Measurements from ENCODE around the gene CNNM2. TPM values are rescaled to one million over a fixed set of nuclear protein-coding genes. Genes with fewer than 3 reads are reported as not detected.
"Not testable (repeated sequence)": the region's sequence is repeated elsewhere in the genome, so short reads cannot be mapped to it uniquely, and the experiment has no call there.

The CNNM2 gene
- total and polyA plus RNA-seq, 4 experiments from 2014 or later: 3.2 to 14.4 (median 8.2) TPM

DNA sequence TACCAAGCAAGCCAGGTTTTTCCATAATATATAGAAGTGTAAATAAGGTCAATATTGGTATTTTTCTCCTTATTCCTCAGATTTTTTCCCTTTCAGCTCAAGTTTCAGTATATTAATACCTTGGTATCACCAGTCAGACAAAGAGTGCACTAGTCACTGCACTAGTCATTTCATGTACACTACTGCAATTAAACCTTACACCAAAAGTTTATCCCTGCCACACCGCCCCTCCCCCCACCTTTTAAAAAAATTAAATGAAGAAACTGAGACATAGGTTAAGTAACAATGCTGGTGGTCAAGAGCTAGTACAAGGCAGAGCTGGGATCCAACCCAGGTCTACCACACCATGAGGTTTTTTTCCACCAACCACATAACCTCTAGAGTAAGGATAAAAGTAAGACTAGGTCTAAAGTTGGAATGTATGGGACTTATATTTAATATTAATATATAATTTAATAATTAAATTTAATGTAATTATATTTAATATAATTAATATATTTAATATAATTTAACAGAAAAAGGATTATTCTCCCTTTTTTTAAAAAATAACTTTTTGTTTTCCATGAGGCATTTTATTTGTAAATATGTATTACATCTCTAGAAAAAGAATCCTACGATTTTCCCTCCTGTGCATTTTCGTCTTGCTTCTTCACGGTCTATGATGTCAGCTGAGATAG, 206.5 kb downstream of the CNNM2 start:
- ChIA-PET POLR2A (ENCODE audit: partially characterized antibody) (no interaction called here), CTCF (ENCODE audit: partially characterized antibody) (interaction anchor here (0.9 kb wide), 1 partner anchor 17 kb away, joined by 3 read pairs; no protein-coding TSS in a partner anchor)
- H3K9me3 Mint-ChIP-seq: no peaks in the 10 kb centered on the region
- Histone ChIP-seq H3K36me3 (ENCODE audit: insufficient read depth, low read length) (no peaks in the 10 kb centered on the region), H3K27ac (ENCODE audit: low read depth, low read length) (no peak overlapping the region), H3K27me3 (ENCODE audit: insufficient read depth, low read length) (no peaks in the 10 kb centered on the region), H3K4me3 (ENCODE audit: low read length in 2 of 2) (no peak overlapping the region), H3K4me1 (ENCODE audit: insufficient read depth, low read length) (no peaks in the 10 kb centered on the region), H3K9me3 (ENCODE audit: control insufficient read depth in 1 of 2, low read length in 2 of 2) (no peaks in the 10 kb centered on the region)
- no peak for DNase-seq
- no peak overlapping the region for H3K4me3 Mint-ChIP-seq
- peaks cover 4 to 9% of the 10 kb centered on the region in 2 donors for H3K36me3 Mint-ChIP-seq
- H3K4me1 Mint-ChIP-seq: peaks cover 10 to 22% (median 15%) of the 10 kb centered on the region in 4 donors
- intact Hi-C loops (cut with micrococcal nuclease): no loop called here
- H3K27me3 Mint-ChIP-seq: no peaks in the 10 kb centered on the region
- peak overlapping the region in 1 of 7 donors; percentile 6 for H3K27ac Mint-ChIP-seq

GRCh38 chr10:103125323-103126267, 207.5 kb downstream of the CNNM2 start:
- Mint-ChIP-seq H3K36me3 (peaks cover 6 to 10% of the 10 kb centered on the region in 2 donors), H3K4me3 (no peak overlapping the region), H3K4me1 (peaks cover 9 to 19% (median 14%) of the 10 kb centered on the region in 4 donors), H3K9me3 (no peaks in the 10 kb centered on the region), H3K27me3 (no peaks in the 10 kb centered on the region), H3K27ac (peak overlapping the region in 1 of 7 donors; percentile 69)
- intact Hi-C loops (cut with micrococcal nuclease): no loop called here
- no peaks in the 10 kb centered on the region for H3K9me3 ChIP-seq (ENCODE audit: control insufficient read depth in 1 of 2, low read length in 2 of 2)
- no peaks in the 10 kb centered on the region for H3K36me3 ChIP-seq (ENCODE audit: insufficient read depth, low read length)
- ChIA-PET POLR2A (ENCODE audit: partially characterized antibody) (no interaction called here), CTCF (ENCODE audit: partially characterized antibody) (no interaction called here)
- H3K4me3 ChIP-seq (ENCODE audit: low read length in 2 of 2): no peak overlapping the region
- H3K27ac ChIP-seq (ENCODE audit: low read depth, low read length): no peak overlapping the region
- no peak for DNase-seq
- no peaks in the 10 kb centered on the region for H3K27me3 ChIP-seq (ENCODE audit: insufficient read depth, low read length)
- H3K4me1 ChIP-seq (ENCODE audit: insufficient read depth, low read length): no peaks in the 10 kb centered on the region

- Mint-ChIP-seq H3K27ac (peak overlapping the region in 1 of 7 donors; percentile 32), H3K27me3 (no peaks in the 10 kb centered on the region), H3K9me3 (no peaks in the 10 kb centered on the region), H3K36me3 (peaks cover 14 to 23% of the 10 kb centered on the region in 2 donors), H3K4me3 (no peak overlapping the region), H3K4me1 (peaks cover 6 to 17% (median 13%) of the 10 kb centered on the region in 4 donors)
- ChIA-PET CTCF (ENCODE audit: partially characterized antibody) (interaction anchor here (1.3 kb wide), 1 partner anchor 117 kb away, joined by 6 read pairs; no protein-coding TSS in a partner anchor), POLR2A (ENCODE audit: partially characterized antibody) (no interaction called here)
- H3K4me1 ChIP-seq (ENCODE audit: insufficient read depth, low read length): no peaks in the 10 kb centered on the region
- no peaks in the 10 kb centered on the region for H3K27me3 ChIP-seq (ENCODE audit: insufficient read depth, low read length)
- no peak overlapping the region for H3K27ac ChIP-seq (ENCODE audit: low read depth, low read length)
- H3K9me3 ChIP-seq (ENCODE audit: control insufficient read depth in 1 of 2, low read length in 2 of 2): no peaks in the 10 kb centered on the region
- no peaks in the 10 kb centered on the region for H3K36me3 ChIP-seq (ENCODE audit: insufficient read depth, low read length)
- H3K4me3 ChIP-seq (ENCODE audit: low read length in 2 of 2): no peak overlapping the region
- DNase-seq: no peak
- intact Hi-C loops (cut with micrococcal nuclease): no loop called here
Observed at GRCh38 chr10:103127241-103127640, 209.1 kb downstream of the CNNM2 start.

- H3K9me3 Mint-ChIP-seq; POLR2A ChIA-PET (ENCODE audit: partially characterized antibody); H3K27ac Mint-ChIP-seq; H3K27me3 Mint-ChIP-seq; H3K4me3 ChIP-seq (ENCODE audit: low read length in 2 of 2); intact Hi-C loops (cut with micrococcal nuclease); DNase-seq; H3K27ac ChIP-seq (ENCODE audit: low read depth, low read length); H3K36me3 ChIP-seq (ENCODE audit: insufficient read depth, low read length); H3K4me3 Mint-ChIP-seq; CTCF ChIA-PET (ENCODE audit: partially characterized antibody); H3K9me3 ChIP-seq (ENCODE audit: control insufficient read depth in 1 of 2, low read length in 2 of 2); H3K4me1 ChIP-seq (ENCODE audit: insufficient read depth, low read length); H3K27me3 ChIP-seq (ENCODE audit: insufficient read depth, low read length): not testable (repeated sequence)
- Mint-ChIP-seq H3K36me3 (peaks cover 29 to 45% of the 10 kb centered on the region in 2 donors), H3K4me1 (peaks cover 5 to 15% (median 10%) of the 10 kb centered on the region in 4 donors)
Observed at GRCh38 chr10:103130180-103130579, 212.1 kb downstream of the CNNM2 start.

GRCh38 chr10:103130910-103131309, 212.8 kb downstream of the CNNM2 start:
- DNase-seq: no peak
- H3K9me3 Mint-ChIP-seq: no peaks in the 10 kb centered on the region
- Histone ChIP-seq H3K27me3 (ENCODE audit: insufficient read depth, low read length) (no peaks in the 10 kb centered on the region), H3K27ac (ENCODE audit: low read depth, low read length) (no peak overlapping the region), H3K9me3 (ENCODE audit: control insufficient read depth in 1 of 2, low read length in 2 of 2) (no peaks in the 10 kb centered on the region), H3K36me3 (ENCODE audit: insufficient read depth, low read length) (no peaks in the 10 kb centered on the region), H3K4me3 (ENCODE audit: low read length in 2 of 2) (no peak overlapping the region), H3K4me1 (ENCODE audit: insufficient read depth, low read length) (no peaks in the 10 kb centered on the region)
- ChIA-PET POLR2A (ENCODE audit: partially characterized antibody) (no interaction called here), CTCF (ENCODE audit: partially characterized antibody) (interaction anchor here (0.6 kb wide), 1 partner anchor 20 kb away, joined by 3 read pairs; no protein-coding TSS in a partner anchor)
- no peak overlapping the region for H3K4me3 Mint-ChIP-seq
- peaks cover 31 to 47% of the 10 kb centered on the region in 2 donors for H3K36me3 Mint-ChIP-seq
- intact Hi-C loops (cut with micrococcal nuclease): no loop called here
- H3K27me3 Mint-ChIP-seq: no peaks in the 10 kb centered on the region
- peaks cover 2 to 14% (median 8%) of the 10 kb centered on the region in 4 donors for H3K4me1 Mint-ChIP-seq
- peak overlapping the region in 1 of 7 donors; percentile 37 for H3K27ac Mint-ChIP-seq

DNA sequence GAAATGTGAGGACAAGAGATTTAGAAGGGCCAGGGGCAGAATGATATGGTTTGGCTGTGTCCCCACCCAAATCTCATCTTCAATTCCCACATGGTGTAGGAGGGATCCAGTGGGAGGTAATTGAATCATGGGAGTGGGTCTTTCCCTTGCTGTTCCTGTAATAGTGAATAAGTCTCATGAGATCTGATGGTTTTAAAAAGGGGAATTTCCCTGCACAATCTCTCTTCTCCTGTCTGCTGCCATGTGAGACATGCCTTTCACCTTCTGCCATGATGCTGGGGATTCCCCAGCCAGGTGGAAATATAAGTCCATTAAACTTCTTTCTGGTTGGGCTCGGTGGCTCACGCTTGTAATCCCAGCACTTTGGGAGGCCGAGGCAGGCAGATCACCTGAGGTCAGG, 217.1 kb downstream of the CNNM2 start:
- H3K27me3 ChIP-seq (ENCODE audit: insufficient read depth, low read length); H3K4me3 ChIP-seq (ENCODE audit: low read length in 2 of 2); H3K27me3 Mint-ChIP-seq; POLR2A ChIA-PET (ENCODE audit: partially characterized antibody); H3K4me1 ChIP-seq (ENCODE audit: insufficient read depth, low read length); H3K9me3 ChIP-seq (ENCODE audit: control insufficient read depth in 1 of 2, low read length in 2 of 2); H3K36me3 ChIP-seq (ENCODE audit: insufficient read depth, low read length); H3K9me3 Mint-ChIP-seq; intact Hi-C loops (cut with micrococcal nuclease); H3K27ac ChIP-seq (ENCODE audit: low read depth, low read length); H3K4me3 Mint-ChIP-seq; DNase-seq: not testable (repeated sequence)
- Mint-ChIP-seq H3K36me3 (peaks cover 47 to 64% of the 10 kb centered on the region in 2 donors), H3K4me1 (peaks cover 0 to 12% (median 7%) of the 10 kb centered on the region in 4 donors), H3K27ac (peak overlapping the region in 1 of 7 donors; percentile 10)
- CTCF ChIA-PET (ENCODE audit: partially characterized antibody): interaction anchor here (0.7 kb wide), 1 partner anchor 110 kb away, joined by 3 read pairs; no protein-coding TSS in a partner anchor

GRCh38 chr10:103139803-103140202, 221.7 kb downstream of the CNNM2 start:
- H3K36me3 Mint-ChIP-seq: peaks cover 37 to 40% of the 10 kb centered on the region in 2 donors
- Histone ChIP-seq H3K9me3 (ENCODE audit: control insufficient read depth in 1 of 2, low read length in 2 of 2) (no peaks in the 10 kb centered on the region), H3K36me3 (ENCODE audit: insufficient read depth, low read length) (peaks cover 3% of the 10 kb centered on the region), H3K27me3 (ENCODE audit: insufficient read depth, low read length) (no peaks in the 10 kb centered on the region), H3K27ac (ENCODE audit: low read depth, low read length) (no peak overlapping the region), H3K4me3 (ENCODE audit: low read length in 2 of 2) (no peak overlapping the region), H3K4me1 (ENCODE audit: insufficient read depth, low read length) (no peaks in the 10 kb centered on the region)
- no peaks in the 10 kb centered on the region for H3K9me3 Mint-ChIP-seq
- peaks cover 0 to 17% (median 8%) of the 10 kb centered on the region in 4 donors for H3K4me1 Mint-ChIP-seq
- H3K4me3 Mint-ChIP-seq: no peak overlapping the region
- ChIA-PET POLR2A (ENCODE audit: partially characterized antibody) (no interaction called here), CTCF (ENCODE audit: partially characterized antibody) (no interaction called here)
- H3K27me3 Mint-ChIP-seq: no peaks in the 10 kb centered on the region
- intact Hi-C loops (cut with micrococcal nuclease): no loop called here
- no peak for DNase-seq
- peak overlapping the region in 1 of 7 donors; percentile 72 for H3K27ac Mint-ChIP-seq

Data from CD4-positive, alpha-beta memory T cell (primary cell).